Activated CD4-positive, alpha-beta T cell treated with anti-CD3 and anti-CD28 coated beads, Interleukin-2, amount 50 U/mL, for 24 hours (primary cell): Measurements from ENCODE around the gene EPHA10.

Experiments used
- DNase-seq, 2 donors: peaks; one replicate each; pipeline ENCODE4 v3.0.0-alpha.2; 2020; ENCODE audit warnings: low read depth in 1 of 2, low spot score in 1 of 2

The EPHA10 gene

GRCh38 chr1:37734629-37735591 lies 30.0 kb downstream of the EPHA10 start:
- DNase-seq = no peak

- DNase-seq = no peak
Observed at GRCh38 chr1:37732111-37732780, 32.7 kb downstream of the EPHA10 start.

- no peak for DNase-seq
Observed at GRCh38 chr1:37731312-37732019, 33.5 kb downstream of the EPHA10 start.

- no peak for DNase-seq
Observed at GRCh38 chr1:37730376-37730775, 34.5 kb downstream of the EPHA10 start.

- DNase-seq = no peak
Observed at GRCh38 chr1:37728416-37728815, 36.5 kb downstream of the EPHA10 start.

GRCh38 chr1:37726751-37727585 lies 38.0 kb downstream of the EPHA10 start:
- no peak for DNase-seq

- DNase-seq = no peak
Observed at GRCh38 chr1:37725851-37726613, 38.9 kb downstream of the EPHA10 start.

GRCh38 chr1:37724575-37724974 lies 40.3 kb downstream of the EPHA10 start:
- DNase-seq = no peak

GRCh38 chr1:37723390-37724078 lies 41.4 kb downstream of the EPHA10 start:
- no peak for DNase-seq

GRCh38 chr1:37723072-37723389 lies 41.9 kb downstream of the EPHA10 start:
- DNase-seq = no peak

- DNase-seq = no peak
Observed at GRCh38 chr1:37722181-37723071, 42.5 kb downstream of the EPHA10 start.

- no peak for DNase-seq
Observed at GRCh38 chr1:37721565-37721964, 43.4 kb downstream of the EPHA10 start.

GRCh38 chr1:37720231-37721130 lies 44.4 kb downstream of the EPHA10 start:
- DNase-seq = no peak

GRCh38 chr1:37719572-37720195 lies 45.2 kb downstream of the EPHA10 start:
- DNase-seq = no peak

GRCh38 chr1:37718901-37719571 lies 45.9 kb downstream of the EPHA10 start:
- no peak for DNase-seq

GRCh38 chr1:37718181-37718900 lies 46.6 kb downstream of the EPHA10 start:
- no peak for DNase-seq
